HG03097 (cell line): ENCODE data around the gene MCM3AP.

Experiments used
- ATAC-seq: cut with Tn5 transposase; IDR thresholded peaks from one replicate; pipeline ENCODE4 v1.9.1; 2021; ENCODE audit not compliant: unreplicated experiment, low FRiP score

MCM3AP gene

GRCh38 chr21:46285206-46285661 is at the start of gene MCM3AP:
TSS of gene MCM3AP (minus strand) at chr21:46285611. CDS start at chr21:46285286, 325 bp downstream.
- no peak for ATAC-seq

DNA sequence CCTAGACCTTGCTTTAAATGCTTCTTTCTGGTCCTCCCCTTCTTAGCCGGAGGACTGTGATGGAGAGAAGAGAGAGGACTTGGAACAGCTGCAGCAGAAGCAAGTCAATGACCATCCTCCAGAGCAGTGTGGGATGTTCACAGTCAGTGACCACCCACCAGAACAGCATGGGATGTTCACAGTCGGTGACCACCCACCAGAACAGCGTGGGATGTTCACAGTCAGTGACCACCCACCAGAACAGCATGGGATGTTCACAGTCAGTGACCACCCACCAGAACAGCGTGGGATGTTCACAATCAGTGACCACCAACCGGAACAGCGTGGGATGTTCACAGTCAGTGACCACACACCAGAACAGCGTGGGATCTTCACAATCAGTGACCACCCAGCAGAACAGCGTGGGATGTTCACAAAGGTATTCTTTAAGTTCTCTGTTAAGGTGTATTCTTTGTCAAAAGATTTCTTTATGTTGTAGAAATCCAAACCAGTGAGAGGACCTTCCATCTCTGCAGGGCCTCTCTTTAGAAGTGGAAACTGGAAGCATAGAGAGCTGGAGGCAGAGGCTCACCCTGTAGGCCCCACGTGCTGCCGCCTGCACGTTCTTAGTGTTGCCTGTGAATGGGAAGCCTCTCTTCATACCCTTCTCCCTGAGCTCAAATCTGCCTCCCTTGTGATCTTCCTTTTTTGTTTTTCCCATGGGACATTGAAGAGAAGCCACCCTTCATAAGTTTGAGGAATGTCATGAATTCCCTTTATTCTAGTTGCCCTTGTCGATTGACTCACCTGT is 49.1 kb upstream of the MCM3AP start:
- no peak for ATAC-seq

GRCh38 chr21:46329796-46330195 is 44.4 kb upstream of the MCM3AP start:
- no peak for ATAC-seq

DNA sequence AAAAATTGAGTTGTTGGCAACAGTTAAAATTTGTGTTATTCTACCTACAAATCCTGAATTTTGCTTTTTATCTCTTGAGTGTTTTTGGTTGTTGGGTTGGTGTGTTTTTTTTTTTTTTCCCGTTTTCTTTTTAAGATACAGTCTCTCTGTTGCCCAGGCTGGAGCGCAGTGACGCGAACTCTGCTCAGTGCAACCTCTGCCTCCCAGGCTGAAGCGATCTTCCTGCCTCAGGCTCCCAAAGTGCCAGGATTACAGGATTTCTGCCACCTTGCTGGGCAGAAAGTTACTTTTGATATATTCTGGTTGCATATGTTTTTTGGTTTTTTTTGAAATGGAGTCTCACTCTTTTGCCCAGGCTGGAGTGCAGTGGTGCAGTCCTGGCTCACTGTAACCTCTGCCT is 42.7 kb upstream of the MCM3AP start:
- ATAC-seq = no peak

DNA sequence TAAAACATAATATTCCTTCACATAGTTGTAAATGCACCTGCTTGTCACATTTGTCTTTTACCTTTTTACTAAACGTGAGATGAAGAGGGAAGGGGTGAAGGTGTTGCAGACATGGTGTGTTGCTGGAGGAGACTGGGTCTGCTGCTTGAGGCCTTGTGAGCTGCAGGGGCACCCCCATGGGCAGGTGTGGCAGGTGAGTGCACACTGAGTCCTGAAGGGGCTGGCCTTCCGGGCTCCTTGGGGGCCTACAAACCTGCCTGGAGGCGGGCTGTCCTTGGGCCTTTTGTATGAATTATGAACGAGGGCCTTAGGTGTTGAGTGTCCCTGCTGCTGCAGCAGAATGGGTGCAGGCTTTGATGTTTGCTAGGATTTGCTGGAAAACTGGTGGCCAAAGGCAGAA is 42.3 kb upstream of the MCM3AP start:
- ATAC-seq = no peak

- no peak for ATAC-seq
Measured at GRCh38 chr21:46326110-46326703, 40.8 kb upstream of the MCM3AP start.

- no peak for ATAC-seq
Measured at GRCh38 chr21:46325073-46325912, 39.9 kb upstream of the MCM3AP start.

DNA sequence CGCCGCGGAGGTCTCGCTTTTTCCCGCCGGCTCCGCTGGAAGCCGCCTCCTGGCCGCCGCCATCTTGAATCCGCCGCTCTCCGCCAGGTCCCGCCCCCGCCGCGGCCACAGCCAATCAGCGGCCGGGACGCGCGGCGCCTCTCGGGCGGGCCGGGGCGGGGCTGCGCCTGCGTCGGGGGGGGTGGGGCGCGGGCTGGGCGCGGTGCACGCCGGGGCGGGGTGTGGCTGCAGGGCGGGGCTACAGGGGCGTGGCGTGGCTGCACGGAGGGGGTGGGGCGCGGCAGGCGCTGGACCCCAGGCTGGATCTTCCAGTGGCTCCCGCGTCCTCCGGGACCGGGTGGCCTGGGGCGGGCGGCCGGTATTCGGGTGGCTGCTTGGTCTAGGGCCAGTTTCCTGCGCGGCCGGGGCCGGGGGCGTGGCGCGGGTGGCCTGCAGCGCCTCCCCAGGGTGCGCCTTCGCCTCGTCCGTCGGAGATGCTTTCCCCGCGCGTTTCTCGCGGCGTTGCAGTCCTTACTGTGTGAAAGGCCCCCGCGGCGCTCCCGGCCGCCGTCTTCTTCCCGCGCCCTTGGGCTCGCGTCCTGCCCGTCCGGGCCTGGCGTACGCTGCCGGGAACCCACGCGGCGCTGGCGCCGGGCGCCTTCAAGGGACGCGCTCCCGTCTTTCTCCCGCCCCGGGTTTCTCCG is 39.1 kb upstream of the MCM3AP start:
- peak; percentile 49 for ATAC-seq

- ATAC-seq = peak; percentile 74
Measured at GRCh38 chr21:46323710-46324389, 38.4 kb upstream of the MCM3AP start, which contains the start of the genes C21orf58 and PCNT. TSS of gene C21orf58 (minus strand) at chr21:46323870. CDS start at chr21:46322738, 1,132 bp downstream. TSS of gene PCNT (plus strand) at chr21:46324156. CDS start at chr21:46324229, 73 bp downstream.

GRCh38 chr21:46323227-46323709 is 37.9 kb upstream of the MCM3AP start:
- peak; percentile 15 for ATAC-seq

DNA sequence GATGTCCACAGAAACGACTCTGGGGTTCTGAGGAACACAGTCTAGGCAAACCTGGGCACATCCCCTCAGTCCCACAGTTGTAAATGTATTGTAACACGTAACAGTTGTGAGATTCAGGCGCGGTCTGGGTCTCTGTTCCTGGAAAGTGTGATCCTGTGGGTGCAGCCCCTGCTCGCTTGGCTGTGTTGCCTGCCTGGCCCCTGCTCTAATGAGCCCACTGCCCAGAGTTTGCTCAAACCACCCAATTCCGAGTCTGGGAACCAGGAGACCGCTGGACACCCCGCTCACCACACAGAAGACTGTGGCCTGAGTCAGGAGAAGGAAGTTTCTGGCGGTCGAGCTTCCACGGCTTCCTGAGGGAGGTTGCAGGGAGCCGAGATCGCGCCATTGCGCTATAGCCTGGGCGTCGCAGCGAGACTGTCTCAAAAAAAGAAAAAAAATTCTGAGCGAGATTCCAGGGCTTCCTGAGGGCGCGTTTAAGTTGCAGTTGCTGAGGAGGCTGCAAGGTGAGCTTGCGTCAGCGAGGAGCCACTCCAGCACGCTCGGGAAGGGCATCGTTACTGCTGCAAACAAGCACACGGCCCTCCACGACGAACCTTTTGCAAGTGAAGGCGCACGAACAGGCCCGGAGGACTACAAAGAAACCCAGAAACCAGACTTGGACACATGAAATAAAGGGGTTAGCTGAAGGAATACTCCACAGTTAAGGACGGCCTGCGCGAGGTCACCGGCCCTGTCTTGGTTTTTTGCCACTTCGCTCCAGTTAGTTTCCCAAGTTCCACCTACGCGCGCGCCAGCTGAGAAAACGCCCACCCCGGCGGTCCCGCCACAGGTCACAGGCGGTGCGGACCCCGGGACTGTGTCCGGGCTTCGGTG is 37.2 kb upstream of the MCM3AP start:
- ATAC-seq = no peak

DNA sequence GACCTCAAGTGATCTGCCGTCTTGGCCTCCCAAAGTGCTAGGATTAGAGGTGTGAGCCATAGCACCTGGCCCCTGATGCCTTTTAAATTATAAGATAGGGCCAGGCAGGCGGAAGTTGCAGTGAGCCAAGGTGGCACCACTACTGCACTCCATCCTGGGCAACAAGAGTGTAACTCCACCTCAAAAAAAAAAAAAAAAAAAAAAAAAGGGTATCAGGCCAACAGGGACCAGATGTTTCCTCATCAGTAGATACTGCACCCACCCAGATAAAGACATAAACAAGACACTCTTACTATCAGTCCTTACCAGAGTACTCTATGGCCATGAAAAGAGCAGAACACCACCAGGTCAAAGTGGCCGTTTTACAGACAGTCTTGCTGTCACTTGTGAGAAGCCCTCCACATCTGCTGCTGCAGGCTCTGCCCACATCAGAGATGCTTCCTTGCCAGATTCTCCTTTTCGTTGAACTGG is 35.0 kb upstream of the MCM3AP start:
- no peak for ATAC-seq

DNA sequence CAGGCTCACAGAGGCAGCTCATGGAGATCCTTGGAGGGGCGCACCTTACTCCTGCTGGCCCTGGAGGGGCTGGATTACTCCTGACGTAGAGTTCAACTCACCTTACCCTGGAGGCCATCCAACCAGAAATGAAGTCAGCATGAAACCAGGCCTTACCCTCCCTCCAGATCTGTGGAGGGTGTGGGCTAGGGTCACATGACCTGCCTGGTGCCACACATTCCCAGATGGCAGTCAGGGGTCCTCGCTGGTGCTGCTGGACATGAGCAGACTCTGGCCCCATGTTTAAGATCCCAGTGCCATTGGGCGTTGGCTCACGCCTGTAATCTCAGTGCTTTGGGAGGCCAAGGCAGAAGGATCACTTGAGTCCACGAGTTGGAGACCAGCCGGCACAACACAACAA is 33.8 kb upstream of the MCM3AP start:
- ATAC-seq = no peak

DNA sequence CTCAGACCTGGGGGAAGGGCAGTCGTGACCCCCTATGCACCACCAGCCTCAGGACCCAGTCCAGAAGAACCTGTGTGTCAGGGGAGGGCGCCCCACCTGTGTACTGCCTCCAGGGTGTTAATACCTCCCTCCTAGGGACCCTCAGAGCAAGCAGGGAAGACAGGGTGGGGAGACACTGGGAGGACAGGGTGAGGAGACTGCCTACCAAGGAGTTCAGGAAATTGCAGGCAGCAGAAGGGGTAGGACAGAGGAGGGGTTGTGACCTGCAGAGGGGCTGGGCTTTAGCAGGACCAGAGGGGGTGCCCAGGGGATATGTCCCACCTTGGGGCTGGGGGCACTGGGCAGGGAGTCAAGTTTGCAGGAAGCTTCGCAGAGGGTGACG is 33.0 kb upstream of the MCM3AP start:
- ATAC-seq = no peak

- ATAC-seq = no peak
Measured at GRCh38 chr21:46317710-46318463, 32.5 kb upstream of the MCM3AP start.

DNA sequence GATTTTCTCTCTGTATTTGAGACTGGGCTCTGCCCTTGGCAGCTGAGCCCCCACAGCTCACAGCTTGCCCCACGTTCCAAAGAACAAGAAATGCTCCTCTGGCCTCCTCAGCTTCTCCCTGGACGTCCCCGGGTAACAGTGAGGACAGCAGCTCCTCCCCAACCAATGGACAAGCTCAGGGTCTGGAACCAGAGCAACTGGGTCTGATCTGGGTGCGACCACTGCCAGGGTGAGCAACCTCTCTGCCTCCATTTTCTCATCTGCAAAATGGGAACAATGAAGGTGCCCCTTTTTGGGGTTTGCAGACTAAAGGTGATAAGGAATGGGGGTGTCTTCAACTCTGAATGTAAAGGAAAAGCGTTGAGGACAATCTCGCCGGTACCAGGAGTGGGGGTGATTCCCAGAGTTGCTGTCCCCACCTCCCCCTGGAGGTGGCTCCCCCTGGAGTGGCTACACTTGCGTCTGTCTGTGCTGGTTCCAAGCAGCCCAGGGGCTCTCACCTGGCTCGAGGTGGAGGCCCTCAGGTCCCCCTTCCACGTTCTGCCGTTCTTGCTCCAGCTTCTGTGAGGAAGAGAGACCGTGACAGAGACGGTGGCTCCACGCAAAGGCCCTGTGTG is 31.4 kb upstream of the MCM3AP start:
- no peak for ATAC-seq

GRCh38 chr21:46314441-46315020 is 29.1 kb upstream of the MCM3AP start:
- no peak for ATAC-seq
